ENCODE measurements around the gene NSD2.
A peak's percentile ranks its signal among the peaks of the same experiment; 100 is the strongest.

NSD2 gene

GRCh38 chr4:1871471-1872021 is 353 bp downstream of the NSD2 start:
- Histone ChIP-seq H3K27ac (ENCODE audit: extremely low read depth, low read depth, low read length) (peak overlapping the region; percentile 95), H3K36me3 (ENCODE audit: control insufficient read depth in 2 of 2, insufficient read depth in 1 of 2, low read length in 2 of 2) (no peaks in the 10 kb centered on the region; a peak in 1 of 3 replicates), H3K4me1 (ENCODE audit: control insufficient read depth, insufficient read depth, low read length) (no peaks in the 10 kb centered on the region), H3K9me3 (ENCODE audit: control insufficient read depth, insufficient read depth, low read depth, low read length) (no peaks in the 10 kb centered on the region), H3K4me3 (ENCODE audit: low read depth, low read length) (peak overlapping the region; percentile 72)
- CTCF ChIA-PET: no interaction called here
- POLR2A ChIA-PET: no interaction called here
- TF ChIP-seq SP7 (tag by site-specific recombination; IDR thresholded peaks at IDR 0.05): no peak
- TF ChIP-seq ZNF391 (tag by site-specific recombination; IDR thresholded peaks at IDR 0.05; ENCODE audit: borderline replicate concordance, low read depth): no peak
- TF ChIP-seq ZNF138 (tag by site-specific recombination; IDR thresholded peaks at IDR 0.05; ENCODE audit: borderline replicate concordance): no peak
- no peak for TF ChIP-seq ZNF488 (tag by site-specific recombination; IDR thresholded peaks at IDR 0.05)
- no peak for TF ChIP-seq ZNF785 (tag by site-specific recombination; IDR thresholded peaks at IDR 0.05)
- TF ChIP-seq ZNF664 (tag by site-specific recombination; IDR thresholded peaks at IDR 0.05): no peak
- no peak for TF ChIP-seq PRDM1 (tag by site-specific recombination; IDR thresholded peaks at IDR 0.05)
- no peak for TF ChIP-seq ZNF292 (tag by site-specific recombination; IDR thresholded peaks at IDR 0.05; ENCODE audit: borderline replicate concordance, low read depth)
- TF ChIP-seq ZNF302 (tag by site-specific recombination; IDR thresholded peaks at IDR 0.05; ENCODE audit: low read depth): no peak
- no peak for TF ChIP-seq ZNF214 (tag by site-specific recombination; IDR thresholded peaks at IDR 0.05; ENCODE audit: borderline replicate concordance)
- no peak for TF ChIP-seq FEZF1 (tag by site-specific recombination; IDR thresholded peaks at IDR 0.05)
- no peak for TF ChIP-seq ZSCAN5A (tag by site-specific recombination; IDR thresholded peaks at IDR 0.05)
- no peak for TF ChIP-seq ZBTB10 (tag by site-specific recombination; IDR thresholded peaks at IDR 0.05)
- no peak for TF ChIP-seq ZNF707 (tag by site-specific recombination; IDR thresholded peaks at IDR 0.05)
- TF ChIP-seq ZNF274 (IDR thresholded peaks at IDR 0.05; ENCODE audit: low read length): no peak
- TF ChIP-seq ZNF274 (tag by site-specific recombination; IDR thresholded peaks at IDR 0.05; ENCODE audit: borderline replicate concordance): no peak
- TF ChIP-seq HOXA7 (CRISPR knock-in tag; IDR thresholded peaks at IDR 0.05; ENCODE audit: borderline replicate concordance): no peak
- peak; percentile 19; the same call in 1 of the 2 replicates for TF ChIP-seq ZNF660 (tag by site-specific recombination; IDR thresholded peaks at IDR 0.05)
- TF ChIP-seq ZSCAN30 (tag by site-specific recombination; IDR thresholded peaks at IDR 0.05): 0 out of 2 replicates have a peak, but pooled peaks have one; percentile 24
- no peak for TF ChIP-seq ZNF354C (tag by site-specific recombination; IDR thresholded peaks at IDR 0.05; ENCODE audit: borderline replicate concordance, low read depth)
- no peak for TF ChIP-seq ZSCAN4 (tag by site-specific recombination; IDR thresholded peaks at IDR 0.05)
- no peak for TF ChIP-seq ZNF16 (tag by site-specific recombination; IDR thresholded peaks at IDR 0.05; ENCODE audit: low read depth)
- TF ChIP-seq SP2 (tag by site-specific recombination; IDR thresholded peaks at IDR 0.05): no peak
- TF ChIP-seq ZNF398 (tag by site-specific recombination; IDR thresholded peaks at IDR 0.05): peak; percentile 55; the same call in 1 of the 2 replicates
- no peak for TF ChIP-seq ZNF169 (tag by site-specific recombination; IDR thresholded peaks at IDR 0.05)
- TF ChIP-seq ZNF341 (tag by site-specific recombination; IDR thresholded peaks at IDR 0.05; ENCODE audit: low read depth): no peak
- TF ChIP-seq YY1 (tag by site-specific recombination; IDR thresholded peaks at IDR 0.05): no peak
- no peak for TF ChIP-seq ZNF366 (tag by site-specific recombination; conservative IDR thresholded peaks at IDR 0.05)
- no peak for TF ChIP-seq ZNF157 (tag by site-specific recombination; IDR thresholded peaks at IDR 0.05)
- no peak for TF ChIP-seq MEIS1 (CRISPR knock-in tag; IDR thresholded peaks at IDR 0.05; ENCODE audit: borderline replicate concordance)
- 0 out of 2 replicates have a peak, but pooled peaks have one; percentile 22 for TF ChIP-seq ZFHX2 (tag by site-specific recombination; conservative IDR thresholded peaks at IDR 0.05)
